ENCODE results near the gene CTNND2. TPM values are rescaled to one million over a fixed set of nuclear protein-coding genes. Genes with fewer than 3 reads are reported as not detected.

The CTNND2 gene
- polyA plus RNA-seq, 1 of the 3 experiments (the other 2 are of a cell fraction): not detected

DNA sequence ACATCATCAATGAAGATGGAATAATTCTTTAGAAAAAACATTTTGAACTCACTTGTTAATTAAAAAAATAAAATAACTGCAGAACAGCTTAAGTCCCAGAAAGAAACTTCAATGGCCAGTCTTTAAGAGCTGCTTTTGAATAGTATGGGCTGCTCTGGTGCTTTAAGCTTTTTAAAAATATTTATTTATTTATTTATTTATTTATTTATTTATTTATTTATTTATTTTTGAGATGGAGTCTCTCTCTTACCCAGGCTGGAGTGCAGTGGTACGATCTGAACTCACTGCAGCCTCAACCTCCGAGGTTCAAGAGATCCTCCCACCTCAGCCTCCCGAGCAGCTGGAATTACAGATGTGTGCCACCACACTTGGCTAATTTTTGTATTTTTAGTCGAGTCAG, 626.9 kb downstream of the CTNND2 start:
- POLR2A ChIA-PET: no interaction called here
- no peak overlapping the region for H3K9ac ChIP-seq
- no peaks in the 10 kb centered on the region for H3K36me3 ChIP-seq (replicated peaks in 1 of 2; ENCODE audit: control insufficient read depth in 1 of 2, insufficient read depth in 2 of 2, low read length in 1 of 2)
- no peaks in the 10 kb centered on the region for H3K27me3 ChIP-seq (ENCODE audit: insufficient read depth)
- H3K79me2 ChIP-seq (ENCODE audit: insufficient read depth): no peaks in the 10 kb centered on the region
- no peaks in the 10 kb centered on the region for H3K9me2 ChIP-seq
- H3K4me2 ChIP-seq: no peak overlapping the region
- CTCF ChIA-PET: interaction anchor here (3.9 kb wide), 1 partner anchor 10 kb away, joined by 13 read pairs; no protein-coding TSS in a partner anchor
- H3K27ac ChIP-seq (ENCODE audit: low read depth in 2 of 2, low read length in 1 of 2): no peak overlapping the region
- H3K4me3 ChIP-seq (ENCODE audit: low read depth in 2 of 2, low read length in 1 of 2): no peak overlapping the region
- TF ChIP-seq USF1 (IDR thresholded peaks at IDR 0.05; ENCODE audit: borderline replicate concordance, low read depth): no peak
- no peak for TF ChIP-seq RXRA (IDR thresholded peaks at IDR 0.05; ENCODE audit: borderline replicate concordance, low read depth)
- TF ChIP-seq, protein P1, sequence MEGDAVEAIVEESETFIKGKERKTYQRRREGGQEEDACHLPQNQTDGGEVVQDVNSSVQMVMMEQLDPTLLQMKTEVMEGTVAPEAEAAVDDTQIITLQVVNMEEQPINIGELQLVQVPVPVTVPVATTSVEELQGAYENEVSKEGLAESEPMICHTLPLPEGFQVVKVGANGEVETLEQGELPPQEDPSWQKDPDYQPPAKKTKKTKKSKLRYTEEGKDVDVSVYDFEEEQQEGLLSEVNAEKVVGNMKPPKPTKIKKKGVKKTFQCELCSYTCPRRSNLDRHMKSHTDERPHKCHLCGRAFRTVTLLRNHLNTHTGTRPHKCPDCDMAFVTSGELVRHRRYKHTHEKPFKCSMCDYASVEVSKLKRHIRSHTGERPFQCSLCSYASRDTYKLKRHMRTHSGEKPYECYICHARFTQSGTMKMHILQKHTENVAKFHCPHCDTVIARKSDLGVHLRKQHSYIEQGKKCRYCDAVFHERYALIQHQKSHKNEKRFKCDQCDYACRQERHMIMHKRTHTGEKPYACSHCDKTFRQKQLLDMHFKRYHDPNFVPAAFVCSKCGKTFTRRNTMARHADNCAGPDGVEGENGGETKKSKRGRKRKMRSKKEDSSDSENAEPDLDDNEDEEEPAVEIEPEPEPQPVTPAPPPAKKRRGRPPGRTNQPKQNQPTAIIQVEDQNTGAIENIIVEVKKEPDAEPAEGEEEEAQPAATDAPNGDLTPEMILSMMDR (IDR thresholded peaks at IDR 0.05): no peak
- no peak for TF ChIP-seq FOSL2 (IDR thresholded peaks at IDR 0.05; ENCODE audit: borderline replicate concordance, low read depth)
- no peak for TF ChIP-seq TAF1 (IDR thresholded peaks at IDR 0.05; ENCODE audit: borderline replicate concordance, low read depth, low read length)
- no peak for TF ChIP-seq TCF12 (IDR thresholded peaks at IDR 0.05)
- no peak for TF ChIP-seq SMC3 (IDR thresholded peaks at IDR 0.05; ENCODE audit: low read depth, low read length)
- TF ChIP-seq REST (IDR thresholded peaks at IDR 0.05; ENCODE audit: low read depth, low read length): no peak
- TF ChIP-seq FOXM1 (IDR thresholded peaks at IDR 0.05; ENCODE audit: low read depth): no peak
- no peak for TF ChIP-seq SIN3A (IDR thresholded peaks at IDR 0.05; ENCODE audit: borderline replicate concordance, low read depth, low read length)
- no peak overlapping the region for H2AFZ ChIP-seq (ENCODE audit: low read depth)
- DNase-seq: no peak
- no peaks in the 10 kb centered on the region for H3K9me3 ChIP-seq
- H3K4me1 ChIP-seq (ENCODE audit: control insufficient read depth in 1 of 2, insufficient read depth in 2 of 2, low read depth in 1 of 2, low read length in 1 of 2): no peaks in the 10 kb centered on the region
- H4K20me1 ChIP-seq (ENCODE audit: insufficient read depth): no peaks in the 10 kb centered on the region
- no peaks in the 10 kb centered on the region for H3F3A ChIP-seq (replicated peaks; ENCODE audit: insufficient read depth)
- 11% methylated on average over 4 of the region's 4 CpGs for WGBS (ENCODE audit: low lambda C conversion rate)

All from SK-N-SH (cell line).